ENCODE data around the gene AATF.

DNA sequence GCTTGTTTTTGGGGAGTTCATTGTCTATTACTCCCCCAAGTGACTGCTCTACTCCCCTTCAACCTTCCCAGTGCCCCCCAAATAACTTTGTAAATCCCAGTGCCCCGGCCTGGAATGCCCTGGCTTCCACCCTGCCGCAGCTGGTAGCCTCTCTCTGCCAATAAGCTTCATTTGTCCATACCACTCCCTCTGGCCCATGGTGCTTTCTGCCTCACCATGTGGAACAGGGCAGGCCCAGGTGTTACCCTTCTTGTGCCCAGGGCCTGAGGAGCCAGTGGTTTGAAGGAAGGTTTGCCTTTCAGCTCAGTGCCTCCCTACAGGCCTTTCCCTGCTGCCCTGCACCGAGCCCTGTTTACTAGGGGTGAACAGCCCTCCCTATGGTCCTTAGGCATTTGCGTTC lies 134.2 kb downstream of the AATF start:
- TF ChIP-seq CTCF (IDR thresholded peaks at IDR 0.05) = no peak
- TF ChIP-seq EZH2phosphoT487 (IDR thresholded peaks at IDR 0.05) = no peak
